Osteoblast (primary cell): Measurements from ENCODE around the gene JMJD1C. TPM values are rescaled to one million over a fixed set of nuclear protein-coding genes. Genes with fewer than 3 reads are reported as not detected.

Source experiments
- DNase-seq: peaks from one replicate; pipeline ENCODE4 v3.0.0; 2011; ENCODE audit warnings: low spot score, mixed read lengths; ENCODE audit not compliant: insufficient read length; ENCODE audit errors: missing footprints
- H2AFZ ChIP-seq: 2 replicates; pipeline ENCODE4 v1.6.0; 2011; ENCODE audit warnings: mild to moderate bottlenecking, low read length
- H3K27ac ChIP-seq: 2 replicates; pipeline ENCODE4 v1.5.1; 2011; ENCODE audit warnings: mild to moderate bottlenecking, low read depth, low read length, moderate library complexity
- H3K27me3 ChIP-seq: 2 replicates; pipeline ENCODE4 v1.6.0; 2012; ENCODE audit warnings: mild to moderate bottlenecking, control low read depth, inconsistent platforms, low read length, moderate library complexity; ENCODE audit not compliant: insufficient read depth
- H3K36me3 ChIP-seq: 2 replicates; pipeline ENCODE4 v1.5.1; 2011; ENCODE audit warnings: mild to moderate bottlenecking, low read length, control low read depth, moderate library complexity; ENCODE audit not compliant: insufficient read depth
- H3K4me1 ChIP-seq: 2 replicates; pipeline ENCODE4 v1.5.1; 2011; ENCODE audit warnings: mild to moderate bottlenecking, low read length, control low read depth, moderate library complexity; ENCODE audit not compliant: insufficient read depth
- H3K4me2 ChIP-seq: 2 replicates; pipeline ENCODE4 v1.6.0; 2011; ENCODE audit warnings: mild to moderate bottlenecking, low read length; ENCODE audit not compliant: insufficient read depth
- H3K4me3 ChIP-seq: fragments of 200-600 bp; sonication (generic); 3 replicates; pipeline ENCODE4 v1.5.1; 2012; ENCODE audit warnings: mild to moderate bottlenecking, low read length, inconsistent platforms; ENCODE audit not compliant: insufficient read depth
- H3K79me2 ChIP-seq: 2 replicates; pipeline ENCODE4 v1.6.0; 2012; ENCODE audit warnings: mild to moderate bottlenecking, low read length, control low read depth, inconsistent platforms; ENCODE audit not compliant: insufficient read depth
- H3K9me3 ChIP-seq: 2 replicates; pipeline ENCODE4 v1.5.1; 2011; ENCODE audit warnings: low read depth, low read length, control low read depth
- H4K20me1 ChIP-seq: 2 replicates; pipeline ENCODE4 v1.6.0; 2012; ENCODE audit warnings: mild to moderate bottlenecking, low read length, control low read depth; ENCODE audit not compliant: insufficient read depth
- total RNA-seq: library from RNA; depleted of rRNA; stranded (reverse); fragments of >200 nt; gene quantifications from 2 replicates; pipeline ENCODE4 v1.2.3, GENCODE V29; 2012
- TF ChIP-seq, protein P1 (sequence below): IDR thresholded peaks from 2 replicates; pipeline ENCODE4 v1.5.1; 2011; ENCODE audit warnings: mild to moderate bottlenecking, low read depth, low read length, moderate library complexity; ENCODE audit errors: extremely low read depth

The JMJD1C gene
- total RNA-seq, 1 donor, result 92.6 TPM

DNA sequence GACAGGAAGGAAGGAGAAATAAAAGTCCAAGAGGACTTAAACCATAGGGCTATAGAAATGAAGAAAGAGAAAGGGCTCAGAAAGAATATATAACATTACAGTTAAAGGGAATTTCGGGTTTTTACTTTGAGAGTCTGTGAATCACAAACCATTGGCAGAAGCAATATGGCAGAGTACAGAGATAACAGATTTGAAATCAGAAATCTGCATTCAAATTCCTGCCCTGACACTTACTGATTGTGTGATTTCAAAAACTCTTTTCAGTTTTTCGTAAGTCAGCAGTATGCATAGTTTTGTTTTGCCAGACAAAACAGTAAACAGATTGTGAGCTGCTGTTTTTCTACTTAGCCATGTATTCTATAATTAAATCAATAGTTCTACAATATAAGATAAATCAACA, 8.2 kb downstream of the JMJD1C start:
- H3K4me1 ChIP-seq, result peaks cover 22% of the 10 kb centered on the region
- peak overlapping the region; percentile 62 for H3K4me2 ChIP-seq
- peaks cover 88% of the 10 kb centered on the region for H3K79me2 ChIP-seq
- peak overlapping the region; percentile 74 for H3K27ac ChIP-seq
- H3K9me3 ChIP-seq, result no peaks in the 10 kb centered on the region
- H2AFZ ChIP-seq, result no peak overlapping the region
- no peaks in the 10 kb centered on the region for H3K27me3 ChIP-seq
- no peak overlapping the region for H3K4me3 ChIP-seq
- TF ChIP-seq, protein P1, sequence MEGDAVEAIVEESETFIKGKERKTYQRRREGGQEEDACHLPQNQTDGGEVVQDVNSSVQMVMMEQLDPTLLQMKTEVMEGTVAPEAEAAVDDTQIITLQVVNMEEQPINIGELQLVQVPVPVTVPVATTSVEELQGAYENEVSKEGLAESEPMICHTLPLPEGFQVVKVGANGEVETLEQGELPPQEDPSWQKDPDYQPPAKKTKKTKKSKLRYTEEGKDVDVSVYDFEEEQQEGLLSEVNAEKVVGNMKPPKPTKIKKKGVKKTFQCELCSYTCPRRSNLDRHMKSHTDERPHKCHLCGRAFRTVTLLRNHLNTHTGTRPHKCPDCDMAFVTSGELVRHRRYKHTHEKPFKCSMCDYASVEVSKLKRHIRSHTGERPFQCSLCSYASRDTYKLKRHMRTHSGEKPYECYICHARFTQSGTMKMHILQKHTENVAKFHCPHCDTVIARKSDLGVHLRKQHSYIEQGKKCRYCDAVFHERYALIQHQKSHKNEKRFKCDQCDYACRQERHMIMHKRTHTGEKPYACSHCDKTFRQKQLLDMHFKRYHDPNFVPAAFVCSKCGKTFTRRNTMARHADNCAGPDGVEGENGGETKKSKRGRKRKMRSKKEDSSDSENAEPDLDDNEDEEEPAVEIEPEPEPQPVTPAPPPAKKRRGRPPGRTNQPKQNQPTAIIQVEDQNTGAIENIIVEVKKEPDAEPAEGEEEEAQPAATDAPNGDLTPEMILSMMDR, result no peak
- no peaks in the 10 kb centered on the region for H4K20me1 ChIP-seq
- no peak for DNase-seq
- no peaks in the 10 kb centered on the region for H3K36me3 ChIP-seq

DNA sequence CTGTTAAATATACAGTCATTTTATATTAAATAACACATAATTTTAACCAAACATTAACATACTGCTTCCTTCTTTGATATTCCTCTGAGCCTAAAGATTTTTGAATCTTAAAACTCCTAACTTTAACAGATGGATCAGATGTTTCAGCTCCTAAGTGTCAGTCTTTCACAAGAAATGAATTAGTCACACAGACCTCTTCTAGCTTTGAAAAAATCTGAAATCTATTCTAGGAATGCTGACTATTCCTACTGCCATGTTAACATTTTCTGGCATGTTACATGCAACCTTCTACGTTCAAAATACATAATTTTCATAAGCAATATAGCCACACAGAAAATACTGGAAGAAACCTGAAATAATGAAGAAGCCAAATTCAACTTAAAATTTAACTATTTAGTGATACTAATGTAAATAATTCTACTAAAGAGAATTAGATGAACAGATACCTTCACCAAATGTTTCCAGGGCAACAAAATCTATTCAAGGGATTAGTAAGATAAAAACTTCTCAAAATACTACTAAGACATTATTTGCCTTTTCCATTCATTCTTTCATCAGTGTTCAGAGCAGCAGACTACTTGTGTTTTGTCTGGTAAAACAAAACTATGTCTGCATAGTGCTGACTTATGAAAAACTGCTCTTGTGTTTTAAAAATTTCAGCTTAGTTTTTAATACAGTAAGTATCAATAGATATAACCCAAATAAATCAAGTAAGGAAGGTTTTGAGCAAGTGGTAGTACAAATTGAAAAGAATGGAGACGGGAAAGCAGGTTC, 9.2 kb downstream of the JMJD1C start:
- Histone ChIP-seq H4K20me1 (peaks cover 3% of the 10 kb centered on the region), H3K27me3 (no peaks in the 10 kb centered on the region), H3K4me3 (no peak overlapping the region), H3K4me2 (peak overlapping the region; percentile 62), H3K4me1 (peaks cover 22% of the 10 kb centered on the region), H3K79me2 (peaks cover 89% of the 10 kb centered on the region), H2AFZ (no peak overlapping the region), H3K27ac (peak overlapping the region; percentile 74), H3K36me3 (no peaks in the 10 kb centered on the region), H3K9me3 (no peaks in the 10 kb centered on the region)
- TF ChIP-seq, protein P1, result no peak
- no peak for DNase-seq

DNA sequence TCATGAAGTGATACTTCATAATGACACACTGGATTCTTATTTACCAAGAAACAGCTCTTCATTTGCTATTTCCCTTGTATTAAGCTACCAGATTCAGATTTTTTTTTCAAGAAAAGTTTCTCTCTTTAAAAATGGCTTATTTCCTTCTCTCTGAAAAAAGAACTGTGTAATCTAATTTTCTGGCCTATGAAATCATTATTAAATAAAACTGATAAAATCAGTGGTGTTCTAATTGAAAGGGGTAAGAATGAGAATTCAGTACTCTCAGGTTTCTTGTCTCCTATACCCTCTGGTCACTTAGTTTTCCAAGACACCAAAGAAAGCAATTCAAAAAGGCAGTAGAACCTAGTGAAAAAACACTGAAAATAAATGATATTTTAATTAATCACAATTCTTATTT, 10.3 kb downstream of the JMJD1C start:
- H3K9me3 ChIP-seq, result no peaks in the 10 kb centered on the region
- no peak for DNase-seq
- H3K27ac ChIP-seq, result peak overlapping the region; percentile 74

DNA sequence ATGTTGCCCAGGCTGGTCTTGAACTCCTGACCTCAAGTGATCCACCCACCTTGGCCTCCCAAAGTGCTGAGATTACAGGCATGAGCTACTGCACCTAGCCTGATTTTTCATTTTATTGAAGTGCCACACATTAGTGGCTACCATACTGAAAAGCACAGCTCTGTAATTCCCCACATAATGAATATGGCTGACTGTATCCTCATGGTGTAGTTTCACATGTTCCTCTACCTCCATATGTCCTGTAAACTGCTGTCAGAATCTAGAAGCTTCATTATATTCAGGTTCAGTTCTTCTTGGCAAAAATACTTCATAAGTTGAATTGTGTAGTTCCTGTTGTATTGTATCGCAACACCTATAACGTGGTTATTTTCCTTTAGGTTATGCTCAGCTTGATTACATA, 11.1 kb downstream of the JMJD1C start:
- no peak overlapping the region for H3K4me2 ChIP-seq
- no peaks in the 10 kb centered on the region for H3K9me3 ChIP-seq
- H3K4me1 ChIP-seq, result peaks cover 22% of the 10 kb centered on the region
- TF ChIP-seq, protein P1, result no peak
- H3K4me3 ChIP-seq, result no peak overlapping the region
- peaks cover 89% of the 10 kb centered on the region for H3K79me2 ChIP-seq
- no peak overlapping the region for H2AFZ ChIP-seq
- no peaks in the 10 kb centered on the region for H3K27me3 ChIP-seq
- no peak overlapping the region for H3K27ac ChIP-seq
- H4K20me1 ChIP-seq, result peaks cover 5% of the 10 kb centered on the region
- no peaks in the 10 kb centered on the region for H3K36me3 ChIP-seq
- no peak for DNase-seq

More for the DNA sequence above, 10.3 kb downstream of the JMJD1C start:
- H3K27me3 ChIP-seq, result no peaks in the 10 kb centered on the region
- H3K4me3 ChIP-seq, result no peak overlapping the region
- TF ChIP-seq, protein P1, result no peak
- peaks cover 89% of the 10 kb centered on the region for H3K79me2 ChIP-seq
- no peaks in the 10 kb centered on the region for H3K36me3 ChIP-seq
- H2AFZ ChIP-seq, result no peak overlapping the region
- peaks cover 5% of the 10 kb centered on the region for H4K20me1 ChIP-seq
- peaks cover 22% of the 10 kb centered on the region for H3K4me1 ChIP-seq
- H3K4me2 ChIP-seq, result no peak overlapping the region
